Measurements from ENCODE around the gene KLHDC7A.

DNA sequence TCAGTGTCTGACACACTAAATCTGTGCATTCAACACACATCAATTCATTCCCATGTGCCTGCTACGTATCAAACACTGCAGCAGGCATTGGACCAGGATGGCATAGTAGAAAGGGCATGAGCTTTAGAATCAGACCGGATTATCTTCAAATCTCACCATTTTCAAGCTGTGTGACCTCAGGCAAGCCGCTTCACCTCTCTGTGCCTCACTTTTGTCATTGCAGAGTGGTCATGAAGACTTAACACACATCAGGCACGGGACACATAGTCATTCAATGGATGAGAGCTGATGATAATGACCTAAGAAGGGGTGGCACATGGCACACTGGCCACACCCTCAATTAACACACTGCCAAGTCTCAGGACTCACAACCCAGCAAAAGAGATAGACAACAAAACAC, 46.8 kb downstream of the KLHDC7A start:
- TF ChIP-seq, protein P1, sequence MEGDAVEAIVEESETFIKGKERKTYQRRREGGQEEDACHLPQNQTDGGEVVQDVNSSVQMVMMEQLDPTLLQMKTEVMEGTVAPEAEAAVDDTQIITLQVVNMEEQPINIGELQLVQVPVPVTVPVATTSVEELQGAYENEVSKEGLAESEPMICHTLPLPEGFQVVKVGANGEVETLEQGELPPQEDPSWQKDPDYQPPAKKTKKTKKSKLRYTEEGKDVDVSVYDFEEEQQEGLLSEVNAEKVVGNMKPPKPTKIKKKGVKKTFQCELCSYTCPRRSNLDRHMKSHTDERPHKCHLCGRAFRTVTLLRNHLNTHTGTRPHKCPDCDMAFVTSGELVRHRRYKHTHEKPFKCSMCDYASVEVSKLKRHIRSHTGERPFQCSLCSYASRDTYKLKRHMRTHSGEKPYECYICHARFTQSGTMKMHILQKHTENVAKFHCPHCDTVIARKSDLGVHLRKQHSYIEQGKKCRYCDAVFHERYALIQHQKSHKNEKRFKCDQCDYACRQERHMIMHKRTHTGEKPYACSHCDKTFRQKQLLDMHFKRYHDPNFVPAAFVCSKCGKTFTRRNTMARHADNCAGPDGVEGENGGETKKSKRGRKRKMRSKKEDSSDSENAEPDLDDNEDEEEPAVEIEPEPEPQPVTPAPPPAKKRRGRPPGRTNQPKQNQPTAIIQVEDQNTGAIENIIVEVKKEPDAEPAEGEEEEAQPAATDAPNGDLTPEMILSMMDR (IDR thresholded peaks at IDR 0.05), result no peak
- no peak for TF ChIP-seq ZFX (IDR thresholded peaks at IDR 0.05; ENCODE audit: borderline replicate concordance)

Measured in 22Rv1 (cell line).